HEK293 (cell line): ENCODE data around the gene EMILIN1.

Experiments
- CTCF ChIA-PET: fragments of 350-600 bp; formaldehyde crosslinking; extraction: SDS; loops from one replicate; lab custom pipeline; 2021; ENCODE audit warnings: antibody characterized with exemption; lab: Yijun Ruan, JAX
- POLR2A ChIA-PET: fragments of 300-600 bp; formaldehyde crosslinking; extraction: SDS; loops from one replicate; lab custom pipeline; 2020; ENCODE audit warnings: antibody characterized with exemption, inconsistent platforms; lab: Yijun Ruan, JAX
- H3K27ac ChIP-seq: fragments of 200-500 bp; sonication (Bioruptor generic); 2 replicates; pipeline ENCODE4 v1.5.1; 2014; ENCODE audit warnings: low read depth, low read length, control low read depth, inconsistent platforms; ENCODE audit errors: extremely low read depth
- H3K36me3 ChIP-seq, 2 experiments: fragments of 200-500 bp in 1 of 2; sonication (Bioruptor generic) in 1 of 2; 1 replicate in 1 of 2; 2 replicates in 1 of 2; pipeline ENCODE4 v1.5.1; 2014 to 2017; ENCODE audit warnings: inconsistent platforms in 2 of 2, low read length in 2 of 2; ENCODE audit not compliant: control insufficient read depth in 2 of 2, insufficient read depth in 1 of 2
- H3K4me1 ChIP-seq: fragments of 200-500 bp; sonication (Bioruptor generic); 2 replicates; pipeline ENCODE4 v1.5.1; 2014; ENCODE audit warnings: mild to moderate bottlenecking, low read length, inconsistent platforms; ENCODE audit not compliant: control insufficient read depth, insufficient read depth
- H3K4me3 ChIP-seq: 2 replicates; pipeline ENCODE4 v1.5.1; 2011; ENCODE audit warnings: low read depth, mild to moderate bottlenecking, control low read depth, low read length, moderate library complexity
- H3K9me3 ChIP-seq: fragments of 200-500 bp; sonication (Bioruptor generic); 2 replicates; pipeline ENCODE4 v1.5.1; 2014; ENCODE audit warnings: low read depth, low read length, inconsistent platforms; ENCODE audit not compliant: control insufficient read depth, insufficient read depth
- HOXC10 ChIP-seq: sonication (generic); formaldehyde crosslinking; IDR thresholded peaks from 2 replicates; pipeline ENCODE4 v1.8.1; 2023; ENCODE audit warnings: mild to moderate bottlenecking, missing genetic modification reagents
- PRDM10 ChIP-seq: fragments of 450-650 bp; formaldehyde crosslinking; IDR thresholded peaks from 2 replicates; pipeline ENCODE4 v1.5.1; 2016; ENCODE audit warnings: missing biosample characterization, missing genetic modification characterization
- SCRT2 ChIP-seq: fragments of 450-650 bp; formaldehyde crosslinking; IDR thresholded peaks from 2 replicates; pipeline ENCODE4 v1.5.1; 2016; ENCODE audit warnings: missing biosample characterization, missing genetic modification characterization
- ZBTB44 ChIP-seq: fragments of 450-650 bp; IDR thresholded peaks from 2 replicates; pipeline ENCODE4 v1.5.1; 2018; ENCODE audit warnings: missing biosample characterization, mild to moderate bottlenecking, missing genetic modification characterization
- ZFHX2 ChIP-seq: fragments of 450-650 bp; formaldehyde crosslinking; conservative IDR thresholded peaks from 2 replicates; pipeline ENCODE4 v1.5.1; 2016; ENCODE audit warnings: missing biosample characterization, missing genetic modification characterization
- ZFP37 ChIP-seq: fragments of 450-650 bp; formaldehyde crosslinking; IDR thresholded peaks from 2 replicates; pipeline ENCODE4 v1.5.1; 2016; ENCODE audit warnings: missing biosample characterization, missing genetic modification characterization
- ZNF132 ChIP-seq: fragments of 450-650 bp; formaldehyde crosslinking; IDR thresholded peaks from 2 replicates; pipeline ENCODE4 v1.5.1; 2017; ENCODE audit warnings: missing biosample characterization, missing genetic modification characterization, borderline replicate concordance
- ZNF19 ChIP-seq: fragments of 450-650 bp; formaldehyde crosslinking; IDR thresholded peaks from 2 replicates; pipeline ENCODE4; 2016; ENCODE audit warnings: missing biosample characterization, missing genetic modification characterization, low read depth
- ZNF221 ChIP-seq: fragments of 450-650 bp; formaldehyde crosslinking; IDR thresholded peaks from 2 replicates; pipeline ENCODE4 v1.5.1; 2017; ENCODE audit warnings: missing biosample characterization, missing genetic modification characterization, borderline replicate concordance
- ZNF280C ChIP-seq: fragments of 450-650 bp; formaldehyde crosslinking; IDR thresholded peaks from 2 replicates; pipeline ENCODE4 v1.5.1; 2016; ENCODE audit warnings: missing biosample characterization, missing genetic modification characterization
- ZNF280D ChIP-seq: fragments of 450-650 bp; formaldehyde crosslinking; IDR thresholded peaks from 2 replicates; pipeline ENCODE4 v1.5.1; 2016; ENCODE audit warnings: missing biosample characterization, missing genetic modification characterization
- ZNF394 ChIP-seq: fragments of 450-650 bp; formaldehyde crosslinking; IDR thresholded peaks from 2 replicates; pipeline ENCODE4 v1.5.1; 2016; ENCODE audit warnings: missing biosample characterization, missing genetic modification characterization, mild to moderate bottlenecking, moderate library complexity, borderline replicate concordance
- ZNF398 ChIP-seq: fragments of 450-650 bp; formaldehyde crosslinking; IDR thresholded peaks from 2 replicates; pipeline ENCODE4 v1.5.1; 2017; ENCODE audit warnings: missing biosample characterization, missing genetic modification characterization
- ZNF426 ChIP-seq: fragments of 450-650 bp; formaldehyde crosslinking; IDR thresholded peaks from 2 replicates; pipeline ENCODE4 v1.5.1; 2017; ENCODE audit warnings: missing biosample characterization, missing genetic modification characterization, mild to moderate bottlenecking, inconsistent platforms, moderate library complexity
- ZNF521 ChIP-seq: fragments of 450-650 bp; formaldehyde crosslinking; IDR thresholded peaks from 2 replicates; pipeline ENCODE4 v1.5.1; 2017; ENCODE audit warnings: missing biosample characterization, mild to moderate bottlenecking, missing genetic modification characterization
- ZNF548 ChIP-seq: fragments of 450-650 bp; formaldehyde crosslinking; IDR thresholded peaks from 2 replicates; pipeline ENCODE4 v1.5.1; 2016; ENCODE audit warnings: missing biosample characterization, missing genetic modification characterization
- ZNF549 ChIP-seq: fragments of 450-650 bp; IDR thresholded peaks from 2 replicates; pipeline ENCODE4 v1.5.1; 2018; ENCODE audit warnings: missing biosample characterization, missing genetic modification characterization, mild to moderate bottlenecking, inconsistent platforms, moderate library complexity
- ZNF701 ChIP-seq: fragments of 450-650 bp; formaldehyde crosslinking; IDR thresholded peaks from 2 replicates; pipeline ENCODE4 v1.5.1; 2016; ENCODE audit warnings: missing biosample characterization, missing genetic modification characterization
- ZNF776 ChIP-seq: fragments of 450-650 bp; formaldehyde crosslinking; IDR thresholded peaks from 2 replicates; pipeline ENCODE4 v1.5.0; 2017; ENCODE audit warnings: missing biosample characterization, missing genetic modification characterization, borderline replicate concordance
- ZSCAN18 ChIP-seq: fragments of 450-650 bp; formaldehyde crosslinking; IDR thresholded peaks from 2 replicates; pipeline ENCODE4 v1.5.1; 2016; ENCODE audit warnings: missing biosample characterization, missing genetic modification characterization

Gene EMILIN1

GRCh38 chr2:27121906-27122305, 43.5 kb downstream of the EMILIN1 start (continued):
- TF ChIP-seq PRDM10 (tag by site-specific recombination) (no peak), ZNF776 (tag by site-specific recombination) (no peak), SCRT2 (no peak), ZNF19 (tag by site-specific recombination) (no peak), ZNF398 (no peak), ZNF701 (no peak), ZNF132 (tag by site-specific recombination) (no peak)

- ChIA-PET POLR2A (interaction anchor here (3.5 kb wide), 1 partner anchor 10 kb away, joined by 34 read pairs; the partner anchor contains the start of gene PREB), CTCF (interaction anchor here (1.0 to 3.3 kb wide), 4 partner anchors 11 to 157 kb away, joined by 3 to 17 read pairs (median 4); partner anchors contain the start of gene PREB)
- no peak overlapping the region for H3K4me3 ChIP-seq
- TF ChIP-seq ZNF221 (tag by site-specific recombination) (no peak), ZNF521 (tag by site-specific recombination) (no peak), ZNF394 (tag by site-specific recombination) (no peak), ZNF426 (tag by site-specific recombination) (no peak), ZNF280D (tag by site-specific recombination) (no peak), ZNF549 (no peak), ZBTB44 (tag by site-specific recombination) (no peak), ZNF280C (tag by site-specific recombination) (no peak), ZSCAN18 (tag by site-specific recombination) (no peak), ZFP37 (no peak), ZFHX2 (tag by site-specific recombination) (no peak), ZNF548 (tag by site-specific recombination) (no peak), HOXC10 (CRISPR knock-in tag) (no peak)
- H3K9me3 ChIP-seq = no peaks in the 10 kb centered on the region
- H3K27ac ChIP-seq = no peak overlapping the region
- H3K4me1 ChIP-seq = 0 out of 2 replicates have a peak, but pooled peaks cover 3% of the 10 kb centered on the region
- H3K36me3 ChIP-seq = no peaks in the 10 kb centered on the region
Observed at GRCh38 chr2:27122791-27123190, 44.4 kb downstream of the EMILIN1 start.
